CD4-positive, CD25-positive, alpha-beta regulatory T cell (primary cell): ENCODE data around the gene CD70. TPM values are rescaled to one million over a fixed set of nuclear protein-coding genes. Genes with fewer than 3 reads are reported as not detected.
"Not testable (repeated sequence)": the region's sequence is repeated elsewhere in the genome, so short reads cannot be mapped to it uniquely, and the experiment has no call there.

Experiments used
- ATAC-seq, 2 donors: fragments of 150-1000 bp; cut with Tn5 transposase; one replicate each; pipeline ENCODE4 v1.10.0; 2021; ENCODE audit warnings: low read depth in 2 of 2, moderate number of reproducible peaks in 2 of 2, moderate library complexity in 1 of 2
- DNase-seq, 3 donors: peaks; one replicate each; pipeline versions ENCODE4 v3.0.0 to v3.0.0-alpha.2; 2012 to 2022; ENCODE audit warnings: mixed read lengths in 1 of 3
- H3K27ac ChIP-seq: one replicate; pipeline ENCODE4 v1.7.0; 2013; ENCODE audit warnings: mild to moderate bottlenecking, low read length; ENCODE audit not compliant: insufficient read depth, poor library complexity, severe bottlenecking
- H3K27me3 ChIP-seq: one replicate; pipeline ENCODE4 v1.7.0; 2013; ENCODE audit warnings: low read length; ENCODE audit not compliant: control insufficient read depth, insufficient read depth
- H3K36me3 ChIP-seq: one replicate; pipeline ENCODE4 v1.7.0; 2013; ENCODE audit warnings: mild to moderate bottlenecking, low read length, moderate library complexity; ENCODE audit not compliant: control insufficient read depth, insufficient read depth
- H3K4me1 ChIP-seq: 2 replicates; pipeline ENCODE4 v1.7.0; 2013; ENCODE audit warnings: mild to moderate bottlenecking, low read length; ENCODE audit not compliant: insufficient read depth, control insufficient read depth, poor library complexity, severe bottlenecking
- H3K4me3 ChIP-seq: one replicate; pipeline ENCODE4 v1.7.0; 2013; ENCODE audit warnings: low read depth, mild to moderate bottlenecking, low read length, moderate library complexity
- H3K9me3 ChIP-seq, 2 experiments: 1 replicate in 1 of 2; 2 replicates in 1 of 2; pipeline ENCODE4 v1.7.0; 2013; ENCODE audit warnings: low read length in 2 of 2, mild to moderate bottlenecking in 1 of 2, moderate library complexity in 1 of 2; ENCODE audit not compliant: control insufficient read depth in 2 of 2
- H3K27ac Mint-ChIP-seq, 3 donors: one replicate each; pipeline ENCODE4 v1.8.0; 2020 to 2022; ENCODE audit warnings: mild to moderate bottlenecking in 3 of 3, mixed read lengths in 3 of 3, moderate library complexity in 2 of 3
- H3K27me3 Mint-ChIP-seq: one replicate; pipeline ENCODE4 v1.8.0; 2022; ENCODE audit warnings: mild to moderate bottlenecking, mixed read lengths
- H3K36me3 Mint-ChIP-seq: one replicate; pipeline ENCODE4 v1.8.0; 2020; ENCODE audit warnings: mixed read lengths
- H3K4me1 Mint-ChIP-seq, 4 donors: one replicate each; pipeline ENCODE4 v1.8.0; 2020 to 2022; ENCODE audit warnings: mixed read lengths in 4 of 4, mild to moderate bottlenecking in 1 of 4
- H3K4me3 Mint-ChIP-seq, 4 donors: one replicate each; pipeline ENCODE4 v1.8.0; 2020 to 2022; ENCODE audit warnings: mild to moderate bottlenecking in 4 of 4, mixed read lengths in 4 of 4, moderate library complexity in 3 of 4
- H3K9me3 Mint-ChIP-seq, 7 donors: one replicate each; pipeline ENCODE4 v1.8.0; 2020 to 2022; ENCODE audit warnings: mixed read lengths in 7 of 7, mild to moderate bottlenecking in 3 of 7, moderate library complexity in 2 of 7
- polyA plus RNA-seq, 4 donors: library from polyadenylated mRNA; unstranded; fragments of 300-500 nt; fragmentation: Illumina TruSeq; gene quantifications; one replicate each; pipeline ENCODE4 v1.2.3, GENCODE V29; 2021
- total RNA-seq: library from RNA; stranded (reverse); gene quantifications from one replicate; pipeline ENCODE4 v1.2.3, GENCODE V29; 2022

Gene CD70
- total and polyA plus RNA-seq, 5 donors from 2014 or later: 10.0 to 27.2 (median 22.0) TPM

GRCh38 chr19:6587093-6587820 lies 3.7 kb downstream of the CD70 start:
- Histone ChIP-seq H3K4me1 (peaks cover 53% of the 10 kb centered on the region), H3K36me3 (no peaks in the 10 kb centered on the region), H3K27ac (no peak overlapping the region), H3K9me3 (no peaks in the 10 kb centered on the region), H3K27me3 (peaks cover 9% of the 10 kb centered on the region), H3K4me3 (peak overlapping the region; percentile 57)
- Mint-ChIP-seq H3K27ac (peak overlapping the region in 2 of 3 donors; percentile 6 to 15), H3K4me3 (peak overlapping the region; percentile 56 to 93 (median 86)), H3K4me1 (peaks cover under 1 to 56% (median 26%) of the 10 kb centered on the region in 4 donors), H3K27me3 (peaks cover 40% of the 10 kb centered on the region), H3K36me3 (no peaks in the 10 kb centered on the region), H3K9me3 (peaks cover 0 to 4% (median 0%) of the 10 kb centered on the region in 7 donors)
- DNase-seq (peak in 1 of 3 donors; percentile 47), ATAC-seq (peak; percentile 33 to 50)

GRCh38 chr19:6586726-6587092 lies 4.2 kb downstream of the CD70 start:
- ATAC-seq: peak in 1 of 2 donors; percentile 6
- Histone ChIP-seq H3K36me3 (no peaks in the 10 kb centered on the region), H3K27ac (no peak overlapping the region), H3K9me3 (no peaks in the 10 kb centered on the region), H3K4me3 (peak overlapping the region; percentile 57), H3K4me1 (peaks cover 52% of the 10 kb centered on the region), H3K27me3 (peaks cover 9% of the 10 kb centered on the region)
- H3K4me1 Mint-ChIP-seq: peaks cover 0 to 53% (median 25%) of the 10 kb centered on the region in 4 donors
- H3K27me3 Mint-ChIP-seq: peaks cover 39% of the 10 kb centered on the region
- no peak for DNase-seq
- H3K36me3 Mint-ChIP-seq: no peaks in the 10 kb centered on the region
- H3K9me3 Mint-ChIP-seq: peaks cover 0 to 4% (median 0%) of the 10 kb centered on the region in 7 donors
- peak overlapping the region in 1 of 3 donors; percentile 6 for H3K27ac Mint-ChIP-seq
- peak overlapping the region; percentile 56 to 93 (median 86) for H3K4me3 Mint-ChIP-seq

GRCh38 chr19:6586056-6586455 lies 4.9 kb downstream of the CD70 start:
- no peak overlapping the region for H3K4me3 ChIP-seq
- peaks cover 9% of the 10 kb centered on the region for H3K27me3 ChIP-seq
- peaks cover 0 to 47% (median 26%) of the 10 kb centered on the region in 4 donors for H3K4me1 Mint-ChIP-seq
- H3K9me3 Mint-ChIP-seq: peaks cover 0 to 4% (median 0%) of the 10 kb centered on the region in 7 donors
- ATAC-seq (no peak), DNase-seq (no peak)
- peak overlapping the region in 1 of 4 donors; percentile 63 for H3K4me3 Mint-ChIP-seq
- H3K36me3 ChIP-seq: no peaks in the 10 kb centered on the region
- peaks cover 46% of the 10 kb centered on the region for H3K4me1 ChIP-seq
- no peaks in the 10 kb centered on the region for H3K9me3 ChIP-seq
- H3K36me3 Mint-ChIP-seq: no peaks in the 10 kb centered on the region
- H3K27ac ChIP-seq: no peak overlapping the region
- peaks cover 34% of the 10 kb centered on the region for H3K27me3 Mint-ChIP-seq
- H3K27ac Mint-ChIP-seq: no peak overlapping the region

- not testable (repeated sequence) for H3K9me3 ChIP-seq, H3K9me3 Mint-ChIP-seq, H3K27ac Mint-ChIP-seq, H3K4me3 ChIP-seq, H3K36me3 Mint-ChIP-seq, H3K27ac ChIP-seq, H3K36me3 ChIP-seq, ATAC-seq, DNase-seq, H3K4me3 Mint-ChIP-seq, H3K27me3 ChIP-seq
- H3K4me1 ChIP-seq: peaks cover 14% of the 10 kb centered on the region
- Mint-ChIP-seq H3K27me3 (peaks cover 18% of the 10 kb centered on the region), H3K4me1 (peaks cover 0 to 19% (median 6%) of the 10 kb centered on the region in 4 donors)
Observed at GRCh38 chr19:6582515-6583484, 8.2 kb downstream of the CD70 start.

- Histone ChIP-seq H3K27ac (no peak overlapping the region), H3K4me3 (no peak overlapping the region), H3K9me3 (no peaks in the 10 kb centered on the region), H3K27me3 (no peaks in the 10 kb centered on the region), H3K36me3 (no peaks in the 10 kb centered on the region), H3K4me1 (peaks cover 6% of the 10 kb centered on the region)
- Mint-ChIP-seq H3K36me3 (no peaks in the 10 kb centered on the region), H3K4me3 (no peak overlapping the region), H3K27me3 (peaks cover 2% of the 10 kb centered on the region), H3K27ac (no peak overlapping the region), H3K4me1 (peaks cover 0 to 2% (median under 1%) of the 10 kb centered on the region in 4 donors), H3K9me3 (peaks cover 0 to 2% (median 0%) of the 10 kb centered on the region in 7 donors)
- no peak for DNase-seq
- no peak for ATAC-seq
Observed at GRCh38 chr19:6580313-6580712, 10.6 kb downstream of the CD70 start.

GRCh38 chr19:6579450-6580178 lies 11.3 kb downstream of the CD70 start:
- peaks cover 6% of the 10 kb centered on the region for H3K4me1 ChIP-seq
- ATAC-seq (no peak), DNase-seq (no peak)
- H3K27me3 ChIP-seq: no peaks in the 10 kb centered on the region
- Mint-ChIP-seq H3K4me3 (no peak overlapping the region), H3K27me3 (no peaks in the 10 kb centered on the region), H3K9me3 (peaks cover 0 to 2% (median 0%) of the 10 kb centered on the region in 7 donors), H3K36me3 (no peaks in the 10 kb centered on the region), H3K27ac (no peak overlapping the region), H3K4me1 (peaks cover 0 to 2% (median under 1%) of the 10 kb centered on the region in 4 donors)
- H3K36me3 ChIP-seq: no peaks in the 10 kb centered on the region
- H3K4me3 ChIP-seq: no peak overlapping the region
- H3K9me3 ChIP-seq: no peaks in the 10 kb centered on the region
- no peak overlapping the region for H3K27ac ChIP-seq

- H3K27me3 Mint-ChIP-seq: no peaks in the 10 kb centered on the region
- Histone ChIP-seq H3K27me3 (peaks cover 7% of the 10 kb centered on the region), H3K27ac (no peak overlapping the region), H3K9me3 (no peaks in the 10 kb centered on the region), H3K36me3 (no peaks in the 10 kb centered on the region), H3K4me1 (peaks cover 6% of the 10 kb centered on the region), H3K4me3 (no peak overlapping the region)
- no peak overlapping the region for H3K27ac Mint-ChIP-seq
- H3K36me3 Mint-ChIP-seq: no peaks in the 10 kb centered on the region
- H3K4me1 Mint-ChIP-seq: peaks cover 0 to 2% (median under 1%) of the 10 kb centered on the region in 4 donors
- peak in 1 of 3 donors; percentile 87 for DNase-seq
- no peak overlapping the region for H3K4me3 Mint-ChIP-seq
- peak; percentile 65 to 83 for ATAC-seq
- peaks cover 0 to 2% (median 0%) of the 10 kb centered on the region in 7 donors for H3K9me3 Mint-ChIP-seq
Observed at GRCh38 chr19:6577476-6578125, 13.3 kb downstream of the CD70 start.
